ENCODE data around the gene CCL5. TPM values are rescaled to one million over a fixed set of nuclear protein-coding genes. Genes with fewer than 3 reads are reported as not detected.

CCL5 gene
- total and polyA plus RNA-seq, 2 donors (not counting 3 experiments of a cell fraction or from before 2014, with no cell fraction given) = not detected

- BruUV-seq (replicated peaks) = no TSS peak
- H3K27me3 ChIP-seq (ENCODE audit: control insufficient read depth in 2 of 2, insufficient read depth in 2 of 2, low read length in 2 of 2) = peaks cover 0 to 4% of the 10 kb centered on the region in 2 experiments
- no peak overlapping the region for H3K27ac ChIP-seq (ENCODE audit: insufficient read depth, low read depth, low read length)
- H3K9me3 ChIP-seq (replicated peaks; ENCODE audit: control insufficient read depth, insufficient read depth, low read length) = no peaks in the 10 kb centered on the region
- H3K4me1 ChIP-seq (ENCODE audit: control insufficient read depth, extremely low read depth, insufficient read depth, low read length) = no peaks in the 10 kb centered on the region
- H3K4me3 ChIP-seq (replicated peaks in 1 of 3; ENCODE audit: insufficient read depth in 1 of 3, low read depth in 1 of 3, low read length in 3 of 3) = no peak overlapping the region
- no peaks in the 10 kb centered on the region for H3K79me2 ChIP-seq (ENCODE audit: control insufficient read depth, insufficient read depth, low read length)
- TF ChIP-seq MAX (IDR thresholded peaks at IDR 0.05; ENCODE audit: insufficient read depth, insufficient read length) (no peak), POLR2A (IDR thresholded peaks at IDR 0.05; ENCODE audit: low read depth, low read length) (no peak), EZH2 (IDR thresholded peaks at IDR 0.05; ENCODE audit: borderline replicate concordance, low read depth, low read length, severe bottlenecking) (no peak), CTCF (IDR thresholded peaks at IDR 0.05; ENCODE audit: extremely low read depth in 1 of 2, insufficient read depth in 1 of 2, low read depth in 1 of 2, low read length in 2 of 2) (no peak), MYC (IDR thresholded peaks at IDR 0.05; ENCODE audit: low read depth, low read length) (no peak), JUN (IDR thresholded peaks at IDR 0.05; ENCODE audit: borderline replicate concordance, insufficient read depth, insufficient read length, low read depth) (no peak), FOS (IDR thresholded peaks at IDR 0.05; ENCODE audit: borderline replicate concordance, insufficient read depth, low read length) (no peak), POLR2AphosphoS5 (IDR thresholded peaks at IDR 0.05; ENCODE audit: insufficient read depth, low read depth, low read length) (no peak), GATA2 (IDR thresholded peaks at IDR 0.05; ENCODE audit: insufficient read depth, insufficient read length, low read depth, low read length) (no peak)
- peak; percentile 20 for DNase-seq (ENCODE audit: low read depth, low spot score)
- no peak for FAIRE-seq
- no peaks in the 10 kb centered on the region for H3K9me1 ChIP-seq (replicated peaks; ENCODE audit: control insufficient read depth, extremely low read depth, insufficient read depth, low read length)
- no peaks in the 10 kb centered on the region for H4K20me1 ChIP-seq (replicated peaks; ENCODE audit: control insufficient read depth, extremely low read depth, insufficient read depth, low read length)
- intact Hi-C loops (cut with micrococcal nuclease) (no loop called here), dilution Hi-C loops (cut with MboI; ENCODE audit: extremely low pct_ligation_motif_present, low sequenced_read_pairs) (no loop called here)
- no peak overlapping the region for H3K4me2 ChIP-seq (ENCODE audit: insufficient read depth, low read length)
- no peak overlapping the region for H3K9ac ChIP-seq (replicated peaks; ENCODE audit: extremely low read depth, insufficient read depth, low read length)
- no peak overlapping the region for H2AFZ ChIP-seq (ENCODE audit: low read depth, low read length)
- no peaks in the 10 kb centered on the region for H3K36me3 ChIP-seq (ENCODE audit: control insufficient read depth in 2 of 2, extremely low read depth in 1 of 2, insufficient read depth in 2 of 2, low read length in 2 of 2)
- CTCF ChIA-PET = no interaction called here
- POLR2A ChIA-PET = no interaction called here
These were observed 20.7 kb upstream of the CCL5 start for GRCh38 chr17:35900708-35901480.

Data from endothelial cell of umbilical vein (primary cell).